NOMO-1 (cell line): ENCODE measurements around the gene PCDHB11.
"Not testable (repeated sequence)": the region's sequence is repeated elsewhere in the genome, so short reads cannot be mapped to it uniquely, and the experiment has no call there.

Experiments
- DNase-seq, 2 experiments: peaks; one replicate each; lab custom pipeline; 2025; ENCODE audit not compliant: unreplicated experiment in 2 of 2; lab: John Stamatoyannopoulos, UW

Gene PCDHB11

DNA sequence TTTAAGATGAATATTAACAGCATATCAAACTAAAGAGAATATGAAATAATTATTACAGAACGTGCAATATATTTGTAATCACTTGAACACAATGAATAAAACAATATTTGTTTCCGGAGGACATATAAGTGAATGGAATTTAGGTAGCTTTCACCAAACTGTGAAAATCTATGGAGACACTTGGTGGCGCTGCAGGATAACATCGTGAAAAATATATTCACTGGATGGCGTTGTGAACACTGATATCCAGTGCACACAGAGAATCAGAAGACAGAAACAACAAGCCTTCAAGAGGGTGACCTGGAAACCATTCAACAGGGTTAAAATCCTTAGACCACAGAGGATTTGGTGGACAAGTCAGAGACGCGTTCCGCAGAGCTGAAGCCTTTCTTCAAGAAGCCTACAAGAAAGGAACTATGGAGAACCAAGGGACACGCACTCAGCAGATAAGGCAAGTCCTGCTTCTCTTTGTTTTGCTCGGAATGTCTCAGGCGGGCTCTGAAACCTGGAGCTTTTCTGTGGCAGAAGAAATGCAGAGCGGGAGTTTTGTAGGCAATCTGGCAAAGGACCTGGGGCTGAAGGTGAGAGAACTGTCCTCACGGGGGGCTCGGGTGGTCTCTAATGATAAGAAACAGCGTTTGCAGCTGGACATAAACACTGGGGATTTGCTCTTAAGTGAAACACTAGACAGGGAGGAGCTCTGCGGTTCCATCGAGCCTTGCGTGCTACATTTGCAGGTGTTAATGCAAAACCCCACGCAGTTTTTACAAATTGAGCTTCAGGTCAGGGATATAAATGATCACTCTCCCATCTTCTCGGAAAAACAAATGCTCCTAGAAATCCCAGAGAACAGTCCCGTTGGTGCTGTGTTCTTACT, at the start of gene PCDHB11:
Gene PCDHB11 (plus strand): TSS at position 269 of the 877 bp plus-strand sequence. CDS start 148 bp downstream, at position 417.
- peak in 1 of 2 experiments; percentile 10 for DNase-seq

GRCh38 chr5:141149812-141150211, 49.6 kb upstream of the PCDHB11 start, which contains the start of gene PCDHB6:
TSS of gene PCDHB6 (plus strand) at chr5:141150057. CDS start at chr5:141150258, 201 bp downstream.
- DNase-seq = no peak

DNA sequence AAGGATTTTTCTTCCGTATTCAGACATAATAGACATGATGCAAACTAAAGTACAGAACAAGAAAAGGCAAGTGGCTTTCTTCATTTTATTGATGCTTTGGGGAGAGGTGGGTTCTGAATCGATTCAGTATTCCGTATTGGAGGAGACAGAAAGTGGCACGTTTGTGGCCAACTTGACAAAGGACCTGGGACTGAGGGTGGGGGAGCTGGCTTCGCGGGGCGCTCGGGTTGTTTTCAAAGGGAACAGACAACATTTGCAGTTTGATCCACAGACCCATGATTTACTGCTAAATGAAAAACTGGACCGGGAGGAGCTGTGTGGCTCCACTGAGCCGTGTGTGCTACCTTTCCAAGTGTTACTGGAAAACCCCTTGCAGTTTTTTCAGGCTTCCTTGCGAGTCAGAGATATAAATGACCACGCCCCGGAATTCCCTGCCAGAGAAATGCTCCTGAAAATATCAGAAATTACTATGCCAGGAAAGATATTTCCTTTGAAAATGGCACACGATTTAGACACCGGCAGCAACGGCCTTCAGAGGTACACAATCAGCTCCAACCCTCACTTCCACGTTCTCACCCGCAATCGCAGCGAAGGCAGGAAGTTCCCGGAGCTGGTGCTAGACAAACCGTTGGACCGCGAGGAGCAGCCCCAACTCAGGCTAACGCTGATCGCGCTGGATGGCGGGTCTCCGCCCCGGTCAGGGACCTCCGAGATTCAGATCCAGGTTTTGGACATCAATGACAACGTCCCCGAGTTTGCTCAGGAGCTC, 49.0 kb upstream of the PCDHB11 start:
- no peak for DNase-seq

DNA sequence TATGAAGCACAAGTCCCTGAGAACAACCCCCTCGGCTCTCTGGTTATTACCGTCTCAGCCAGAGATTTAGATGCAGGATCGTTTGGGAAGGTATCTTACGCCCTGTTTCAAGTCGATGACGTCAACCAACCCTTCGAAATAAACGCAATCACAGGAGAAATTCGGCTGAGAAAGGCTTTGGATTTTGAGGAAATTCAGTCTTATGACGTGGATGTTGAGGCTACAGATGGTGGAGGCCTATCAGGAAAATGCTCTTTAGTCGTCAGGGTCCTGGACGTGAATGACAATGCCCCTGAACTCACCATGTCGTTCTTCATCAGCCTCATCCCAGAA, 48.5 kb upstream of the PCDHB11 start:
- no peak for DNase-seq

DNA sequence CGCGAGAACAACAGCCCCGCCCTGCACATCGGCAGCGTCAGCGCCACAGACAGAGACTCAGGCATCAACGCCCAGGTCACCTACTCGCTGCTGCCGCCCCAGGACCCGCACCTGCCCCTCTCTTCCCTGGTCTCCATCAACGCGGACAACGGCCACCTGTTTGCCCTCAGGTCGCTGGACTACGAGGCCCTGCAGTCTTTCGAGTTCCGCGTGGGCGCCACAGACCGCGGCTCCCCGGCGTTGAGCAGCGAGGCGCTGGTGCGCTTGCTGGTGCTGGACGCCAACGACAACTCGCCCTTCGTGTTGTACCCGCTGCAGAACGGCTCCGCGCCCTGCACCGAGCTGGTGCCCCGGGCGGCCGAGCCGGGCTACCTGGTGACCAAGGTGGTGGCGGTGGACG, 47.8 kb upstream of the PCDHB11 start:
- not testable (repeated sequence) for DNase-seq

- DNase-seq = not testable (repeated sequence)
Observed at GRCh38 chr5:141152096-141152495, 47.3 kb upstream of the PCDHB11 start.

GRCh38 chr5:141155540-141156374, 43.7 kb upstream of the PCDHB11 start:
- DNase-seq = no peak

GRCh38 chr5:141157356-141157755, 42.1 kb upstream of the PCDHB11 start:
- DNase-seq = not testable (repeated sequence)

GRCh38 chr5:141157901-141158300, 41.5 kb upstream of the PCDHB11 start:
- not testable (repeated sequence) for DNase-seq

- DNase-seq = peak in 1 of 2 experiments; percentile 8
Observed at GRCh38 chr5:141172381-141173204, 26.8 kb upstream of the PCDHB11 start, which contains the start of gene PCDHB7. TSS of gene PCDHB7 (plus strand) at chr5:141172644. CDS start at chr5:141172836, 192 bp downstream.

DNA sequence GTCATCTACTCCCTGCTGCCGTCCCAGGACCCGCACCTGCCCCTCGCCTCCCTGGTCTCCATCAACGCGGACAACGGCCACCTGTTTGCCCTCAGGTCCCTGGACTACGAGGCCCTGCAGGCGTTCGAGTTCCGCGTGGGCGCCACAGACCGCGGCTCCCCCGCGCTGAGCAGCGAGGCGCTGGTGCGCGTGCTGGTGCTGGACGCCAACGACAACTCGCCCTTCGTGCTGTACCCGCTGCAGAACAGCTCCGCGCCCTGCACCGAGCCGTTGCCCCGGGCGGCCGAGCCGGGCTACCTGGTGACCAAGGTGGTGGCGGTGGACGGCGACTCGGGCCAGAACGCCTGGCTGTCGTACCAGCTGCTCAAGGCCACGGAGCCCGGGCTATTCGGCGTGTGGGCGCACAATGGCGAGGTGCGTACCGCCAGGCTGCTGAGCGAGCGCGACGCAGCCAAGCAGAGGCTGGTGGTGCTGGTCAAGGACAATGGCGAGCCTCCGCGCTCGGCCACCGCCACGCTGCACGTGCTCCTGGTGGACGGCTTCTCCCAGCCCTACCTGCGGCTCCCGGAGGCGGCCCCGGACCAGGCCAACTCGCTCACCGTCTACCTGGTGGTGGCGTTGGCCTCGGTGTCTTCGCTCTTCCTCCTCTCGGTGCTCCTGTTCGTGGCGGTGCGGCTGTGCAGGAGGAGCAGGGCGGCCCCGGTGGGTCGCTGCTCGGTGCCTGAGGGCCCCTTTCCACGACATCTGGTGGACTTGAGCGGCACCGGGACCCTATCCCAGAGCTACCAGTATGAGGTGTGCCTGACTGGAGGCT, 24.9 kb upstream of the PCDHB11 start:
- not testable (repeated sequence) for DNase-seq

DNA sequence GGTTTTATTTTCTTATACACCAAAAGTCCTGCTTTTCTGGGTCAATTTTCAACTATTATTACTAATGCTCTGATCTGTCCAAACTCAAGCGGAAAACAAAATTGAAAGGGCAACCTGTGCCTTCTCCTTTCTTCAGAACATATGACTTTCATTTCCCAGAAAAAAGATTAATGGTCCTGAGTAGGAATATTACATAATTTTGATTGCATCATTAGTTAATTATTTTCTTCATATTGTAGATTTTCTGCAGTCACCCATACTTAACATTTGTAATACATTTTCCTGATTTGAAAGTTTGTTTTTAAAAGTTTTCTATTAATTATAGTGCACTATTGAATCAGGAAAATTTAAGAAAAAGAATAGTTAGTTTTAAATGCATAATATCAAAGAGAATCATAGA, 23.5 kb upstream of the PCDHB11 start:
- DNase-seq = no peak

DNA sequence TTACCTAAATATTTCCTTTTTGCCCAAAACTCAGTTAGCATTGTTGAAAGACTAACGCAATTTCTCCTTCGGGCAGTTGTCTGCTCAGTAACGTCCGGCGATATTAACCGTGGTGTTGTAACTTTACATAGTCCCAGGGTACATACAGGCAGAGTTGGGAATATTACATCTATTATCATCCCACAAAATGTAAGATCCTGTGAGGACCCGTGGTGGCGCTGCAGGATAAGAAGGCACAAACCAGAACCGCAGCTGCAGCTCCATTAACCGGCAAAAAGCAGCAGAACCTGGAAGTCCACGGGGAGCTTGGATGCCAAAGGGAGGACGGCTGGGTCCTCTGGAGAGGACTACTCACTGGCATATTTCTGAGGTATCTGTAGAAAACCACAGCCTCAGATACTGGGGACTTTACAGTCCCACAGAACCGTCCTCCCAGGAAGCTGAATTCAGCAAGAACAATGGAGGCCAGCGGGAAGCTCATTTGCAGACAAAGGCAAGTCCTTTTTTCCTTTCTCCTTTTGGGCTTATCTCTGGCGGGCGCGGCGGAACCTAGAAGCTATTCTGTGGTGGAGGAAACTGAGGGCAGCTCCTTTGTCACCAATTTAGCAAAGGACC, 21.7 kb upstream of the PCDHB11 start, which contains the start of gene PCDHB8:
Gene PCDHB8 (plus strand): TSS at position 214 of the 615 bp plus-strand sequence. CDS start 245 bp downstream, at position 459.
- DNase-seq = not testable (repeated sequence)

GRCh38 chr5:141179371-141179770, 20.1 kb upstream of the PCDHB11 start:
- not testable (repeated sequence) for DNase-seq

- not testable (repeated sequence) for DNase-seq
Observed at GRCh38 chr5:141179876-141180275, 19.6 kb upstream of the PCDHB11 start.

GRCh38 chr5:141180313-141180712, 19.1 kb upstream of the PCDHB11 start:
- no peak for DNase-seq

GRCh38 chr5:141182248-141182647, 17.2 kb upstream of the PCDHB11 start, which contains the start of gene PCDHB16:
TSS of gene PCDHB16 (plus strand) at chr5:141182387. CDS start at chr5:141182560, 173 bp downstream.
- no peak for DNase-seq
